ENCODE data around the gene KIF2A. TPM values are rescaled to one million over a fixed set of nuclear protein-coding genes. Genes with fewer than 3 reads are reported as not detected.

The KIF2A gene
- total RNA-seq, 1 donor from 2014 or later = 40.4 TPM

DNA sequence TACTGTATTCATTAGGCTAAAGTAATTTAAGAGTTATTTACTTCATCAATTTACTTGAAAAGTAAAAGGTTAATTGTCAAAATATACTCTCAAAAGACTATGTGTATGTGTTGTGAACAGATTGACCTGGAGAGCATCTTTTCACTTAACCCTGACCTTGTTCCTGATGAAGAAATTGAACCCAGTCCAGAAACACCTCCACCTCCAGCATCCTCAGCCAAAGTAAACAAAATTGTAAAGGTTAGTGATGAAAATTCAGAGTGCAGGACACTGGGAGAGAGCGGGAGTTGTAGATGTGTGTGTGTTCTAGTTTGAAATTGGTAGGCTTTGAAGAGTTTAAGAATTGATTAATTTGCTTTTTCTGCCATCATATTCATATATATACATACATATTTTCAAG lies 41.9 kb downstream of the KIF2A start:
- H3K4me1 Mint-ChIP-seq (ENCODE audit: unreplicated experiment) = peaks cover 2% of the 10 kb centered on the region

DNA sequence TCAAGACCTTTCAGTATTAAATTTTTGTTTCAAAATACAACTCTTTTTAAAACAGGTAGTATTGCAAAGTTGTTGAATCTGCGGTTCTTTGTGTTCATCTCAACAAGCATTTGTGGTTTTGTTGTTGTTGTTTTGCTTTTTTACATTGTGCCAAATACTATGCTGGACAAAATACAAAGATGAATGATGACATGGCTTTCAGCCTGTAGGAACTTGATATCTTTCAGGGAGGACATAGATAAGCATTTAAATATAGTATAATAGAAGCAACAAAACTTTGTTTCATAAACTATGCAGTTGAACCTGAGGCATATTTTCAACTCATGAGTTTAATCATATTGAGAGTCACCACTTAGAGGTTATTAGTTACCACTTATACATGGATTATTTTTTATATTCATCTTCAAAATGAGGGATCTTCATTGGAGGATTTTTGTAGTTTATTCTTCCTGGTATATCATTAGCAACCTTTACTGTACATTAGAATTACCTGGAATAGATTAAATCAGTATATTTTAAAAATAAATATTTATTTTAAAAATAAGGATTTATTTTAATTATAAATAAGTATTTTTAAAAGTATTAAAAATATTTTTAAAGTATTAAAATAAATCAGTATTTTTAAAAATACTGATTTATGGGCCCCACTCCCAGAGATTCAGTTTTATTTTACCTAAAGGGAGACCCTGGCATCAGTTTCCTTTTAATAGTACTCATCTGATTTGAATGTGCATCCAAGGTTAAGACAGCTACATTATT lies 42.9 kb downstream of the KIF2A start:
- no peaks in the 10 kb centered on the region for H3K9me3 Mint-ChIP-seq (ENCODE audit: unreplicated experiment)
- TF ChIP-seq, protein P1, sequence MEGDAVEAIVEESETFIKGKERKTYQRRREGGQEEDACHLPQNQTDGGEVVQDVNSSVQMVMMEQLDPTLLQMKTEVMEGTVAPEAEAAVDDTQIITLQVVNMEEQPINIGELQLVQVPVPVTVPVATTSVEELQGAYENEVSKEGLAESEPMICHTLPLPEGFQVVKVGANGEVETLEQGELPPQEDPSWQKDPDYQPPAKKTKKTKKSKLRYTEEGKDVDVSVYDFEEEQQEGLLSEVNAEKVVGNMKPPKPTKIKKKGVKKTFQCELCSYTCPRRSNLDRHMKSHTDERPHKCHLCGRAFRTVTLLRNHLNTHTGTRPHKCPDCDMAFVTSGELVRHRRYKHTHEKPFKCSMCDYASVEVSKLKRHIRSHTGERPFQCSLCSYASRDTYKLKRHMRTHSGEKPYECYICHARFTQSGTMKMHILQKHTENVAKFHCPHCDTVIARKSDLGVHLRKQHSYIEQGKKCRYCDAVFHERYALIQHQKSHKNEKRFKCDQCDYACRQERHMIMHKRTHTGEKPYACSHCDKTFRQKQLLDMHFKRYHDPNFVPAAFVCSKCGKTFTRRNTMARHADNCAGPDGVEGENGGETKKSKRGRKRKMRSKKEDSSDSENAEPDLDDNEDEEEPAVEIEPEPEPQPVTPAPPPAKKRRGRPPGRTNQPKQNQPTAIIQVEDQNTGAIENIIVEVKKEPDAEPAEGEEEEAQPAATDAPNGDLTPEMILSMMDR (IDR thresholded peaks at IDR 0.05) = no peak
- DNase-seq (ENCODE audit: extremely low spot score, unreplicated experiment) = no peak
- no peak overlapping the region for H3K4me3 Mint-ChIP-seq (ENCODE audit: unreplicated experiment)
- no peaks in the 10 kb centered on the region for H3K4me1 Mint-ChIP-seq (ENCODE audit: unreplicated experiment)
- peaks cover 14% of the 10 kb centered on the region for H3K36me3 Mint-ChIP-seq (ENCODE audit: unreplicated experiment)
- H3K27ac Mint-ChIP-seq (ENCODE audit: unreplicated experiment) = no peak overlapping the region
- no peaks in the 10 kb centered on the region for H3K27me3 Mint-ChIP-seq (ENCODE audit: unreplicated experiment)

More for the DNA sequence above, 41.9 kb downstream of the KIF2A start:
- Mint-ChIP-seq H3K9me3 (ENCODE audit: unreplicated experiment) (no peaks in the 10 kb centered on the region), H3K27ac (ENCODE audit: unreplicated experiment) (no peak overlapping the region), H3K4me3 (ENCODE audit: unreplicated experiment) (no peak overlapping the region), H3K27me3 (ENCODE audit: unreplicated experiment) (no peaks in the 10 kb centered on the region), H3K36me3 (ENCODE audit: unreplicated experiment) (peaks cover 11% of the 10 kb centered on the region)
- TF ChIP-seq, protein P1 (IDR thresholded peaks at IDR 0.05) = no peak
- DNase-seq (ENCODE audit: extremely low spot score, unreplicated experiment) = no peak

DNA sequence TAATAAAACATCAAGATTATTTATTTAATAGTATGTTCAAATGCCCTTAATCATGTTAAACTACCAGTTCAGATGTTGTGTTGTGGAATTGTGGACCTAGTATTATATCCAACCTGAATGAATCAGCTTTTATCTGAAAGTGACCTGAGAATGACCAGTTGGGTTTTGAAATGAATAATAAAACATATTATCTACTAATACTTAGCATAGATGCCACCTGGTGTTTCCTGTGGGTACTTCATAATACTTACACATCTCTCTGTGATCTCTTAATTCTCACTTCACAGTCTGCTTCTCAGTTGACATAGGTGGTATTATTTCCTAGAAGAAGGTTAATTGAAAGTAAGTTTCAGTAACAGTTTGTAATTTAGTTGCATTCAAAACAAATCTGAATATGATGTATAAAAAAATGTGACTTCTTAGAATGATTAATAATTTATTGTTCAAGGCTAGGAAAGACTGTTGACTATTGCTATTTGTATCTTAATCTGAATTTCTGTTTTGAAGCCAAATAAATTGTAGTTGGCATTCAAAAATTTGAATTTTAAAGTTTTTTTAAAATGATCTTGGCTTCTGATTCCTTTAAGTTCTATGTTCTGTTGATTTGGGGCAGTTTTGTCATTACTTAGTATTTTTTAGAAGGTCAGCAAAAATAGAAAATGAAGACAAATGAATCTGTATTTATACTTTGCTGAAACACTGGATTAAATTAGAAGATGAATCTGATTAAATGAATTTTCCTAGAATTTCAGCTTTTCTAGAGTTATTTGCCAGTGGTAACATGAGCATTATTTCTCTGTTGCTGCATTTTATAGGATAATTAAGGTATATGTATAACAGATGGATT lies 48.2 kb downstream of the KIF2A start:
- Mint-ChIP-seq H3K36me3 (ENCODE audit: unreplicated experiment) (peaks cover 11% of the 10 kb centered on the region), H3K4me3 (ENCODE audit: unreplicated experiment) (no peak overlapping the region), H3K27ac (ENCODE audit: unreplicated experiment) (no peak overlapping the region), H3K27me3 (ENCODE audit: unreplicated experiment) (no peaks in the 10 kb centered on the region), H3K4me1 (ENCODE audit: unreplicated experiment) (no peaks in the 10 kb centered on the region), H3K9me3 (ENCODE audit: unreplicated experiment) (no peaks in the 10 kb centered on the region)
- TF ChIP-seq, protein P1 (IDR thresholded peaks at IDR 0.05) = peak; percentile 69
- no peak for DNase-seq (ENCODE audit: extremely low spot score, unreplicated experiment)

- H3K4me3 Mint-ChIP-seq (ENCODE audit: unreplicated experiment) = no peak overlapping the region
- H3K27ac Mint-ChIP-seq (ENCODE audit: unreplicated experiment) = no peak overlapping the region
- TF ChIP-seq, protein P1 (IDR thresholded peaks at IDR 0.05) = no peak
- no peak for DNase-seq (ENCODE audit: extremely low spot score, unreplicated experiment)
- H3K9me3 Mint-ChIP-seq (ENCODE audit: unreplicated experiment) = no peaks in the 10 kb centered on the region
- H3K36me3 Mint-ChIP-seq (ENCODE audit: unreplicated experiment) = peaks cover 30% of the 10 kb centered on the region
- H3K27me3 Mint-ChIP-seq (ENCODE audit: unreplicated experiment) = no peaks in the 10 kb centered on the region
- H3K4me1 Mint-ChIP-seq (ENCODE audit: unreplicated experiment) = peaks cover 2% of the 10 kb centered on the region
These were observed 56.7 kb downstream of the KIF2A start for GRCh38 chr5:62362701-62363100.

- no peaks in the 10 kb centered on the region for H3K27me3 Mint-ChIP-seq (ENCODE audit: unreplicated experiment)
- no peaks in the 10 kb centered on the region for H3K9me3 Mint-ChIP-seq (ENCODE audit: unreplicated experiment)
- no peak overlapping the region for H3K27ac Mint-ChIP-seq (ENCODE audit: unreplicated experiment)
- TF ChIP-seq, protein P1 (IDR thresholded peaks at IDR 0.05) = no peak
- peaks cover 38% of the 10 kb centered on the region for H3K36me3 Mint-ChIP-seq (ENCODE audit: unreplicated experiment)
- DNase-seq (ENCODE audit: extremely low spot score, unreplicated experiment) = no peak
- no peak overlapping the region for H3K4me3 Mint-ChIP-seq (ENCODE audit: unreplicated experiment)
- H3K4me1 Mint-ChIP-seq (ENCODE audit: unreplicated experiment) = peaks cover 2% of the 10 kb centered on the region
These were observed 63.0 kb downstream of the KIF2A start for GRCh38 chr5:62369039-62369438.
